H1 (cell line): ENCODE measurements around the gene APOL4. TPM values are rescaled to one million over a fixed set of nuclear protein-coding genes. Genes with fewer than 3 reads are reported as not detected.

Source experiments
- CTCF ChIA-PET: fragments of 300-600 bp; sonication (Branson Sonifier 250); formaldehyde crosslinking; loops from one replicate; lab custom pipeline; 2021; ENCODE audit not compliant: partially characterized antibody; lab: Charles Lee
- POLR2A ChIA-PET: fragments of 300-600 bp; sonication (Branson Sonifier 250); formaldehyde crosslinking; loops from one replicate; lab custom pipeline; 2021; ENCODE audit warnings: inconsistent platforms; ENCODE audit not compliant: partially characterized antibody; lab: Charles Lee
- DNase-seq, 2 experiments: peaks; one replicate each; pipeline versions ENCODE4 v3.0.0 to v3.0.0-alpha.2; 2010 to 2022; ENCODE audit warnings: low spot score in 2 of 2, low read depth in 1 of 2, mixed read lengths in 1 of 2
- FAIRE-seq: peaks from 2 replicates; lab custom pipeline; 2011; peaks lifted over from hg19 to GRCh38; lab: Jason Lieb, UNC
- H2AFZ ChIP-seq: 2 replicates; pipeline ENCODE4 v1.8.1; 2012; ENCODE audit warnings: low read length, inconsistent platforms
- H2AK5ac ChIP-seq: 2 replicates; pipeline ENCODE4 v1.6.1; 2013; ENCODE audit warnings: low read depth, low read length
- H2BK120ac ChIP-seq: replicated peaks from 2 replicates; pipeline ENCODE3; 2013; ENCODE audit warnings: low read depth, low read length, inconsistent platforms
- H2BK12ac ChIP-seq: 2 replicates; pipeline ENCODE4 v1.6.1; 2013; ENCODE audit warnings: low read depth, low read length
- H2BK15ac ChIP-seq: 2 replicates; pipeline ENCODE4 v1.6.1; 2013; ENCODE audit warnings: low read length
- H2BK20ac ChIP-seq: 2 replicates; pipeline ENCODE4 v1.6.1; 2013; ENCODE audit warnings: low read length
- H2BK5ac ChIP-seq: 2 replicates; pipeline ENCODE4 v1.6.1; 2013; ENCODE audit warnings: low read depth, low read length
- H3K14ac ChIP-seq: 2 replicates; pipeline ENCODE4 v1.6.1; 2013; ENCODE audit warnings: inconsistent platforms; ENCODE audit not compliant: insufficient read length
- H3K18ac ChIP-seq: 2 replicates; pipeline ENCODE4 v1.6.1; 2013; ENCODE audit warnings: low read length; ENCODE audit errors: extremely low read depth
- H3K23ac ChIP-seq: 2 replicates; pipeline ENCODE4 v1.6.1; 2013; ENCODE audit warnings: inconsistent platforms; ENCODE audit not compliant: insufficient read length
- H3K23me2 ChIP-seq: 2 replicates; pipeline ENCODE4 v1.6.1; 2013; ENCODE audit warnings: low read depth, low read length
- H3K27ac ChIP-seq: 2 replicates; pipeline ENCODE4 v1.6.1; 2011; ENCODE audit warnings: low read depth, low read length, inconsistent platforms
- H3K27me3 ChIP-seq, 4 experiments: replicated peaks in 1 of 4; 1 replicate in 1 of 4; 2 replicates in 3 of 4; pipeline versions ENCODE4 v1.6.1 to v1.8.1; 2011 to 2013; ENCODE audit warnings: low read length in 3 of 4, mild to moderate bottlenecking in 3 of 4, inconsistent platforms in 2 of 4, mixed read lengths in 2 of 4, moderate library complexity in 1 of 4; ENCODE audit not compliant: control insufficient read depth in 3 of 4, insufficient read depth in 3 of 4; ENCODE audit errors: extremely low read depth in 1 of 4
- H3K36me3 ChIP-seq, 4 experiments: 2 replicates each; pipeline versions ENCODE4 v1.6.1 to v1.8.1; 2011 to 2013; ENCODE audit warnings: mild to moderate bottlenecking in 4 of 4, low read length in 3 of 4, moderate library complexity in 2 of 4, control low read depth in 1 of 4, inconsistent platforms in 1 of 4; ENCODE audit not compliant: insufficient read depth in 4 of 4, control insufficient read depth in 2 of 4
- H3K4ac ChIP-seq: replicated peaks from 2 replicates; pipeline ENCODE3; 2013; ENCODE audit warnings: low read length, low read depth, mixed read lengths, inconsistent platforms; ENCODE audit not compliant: insufficient read length
- H3K4me1 ChIP-seq, 4 experiments: replicated peaks in 1 of 4; 1 replicate in 1 of 4; 2 replicates in 3 of 4; pipeline versions ENCODE4 v1.6.1 to v1.8.1; 2011 to 2013; ENCODE audit warnings: low read length in 3 of 4, inconsistent platforms in 2 of 4, mixed read lengths in 1 of 4; ENCODE audit not compliant: insufficient read depth in 4 of 4, control insufficient read depth in 3 of 4
- H3K4me2 ChIP-seq, 2 experiments: 2 replicates each; pipeline versions ENCODE4 v1.6.1 to v1.8.1; 2011 to 2013; ENCODE audit warnings: low read depth in 2 of 2, low read length in 2 of 2, control low read depth in 1 of 2, inconsistent platforms in 1 of 2, mild to moderate bottlenecking in 1 of 2; ENCODE audit not compliant: insufficient read depth in 1 of 2
- H3K4me3 ChIP-seq, 4 experiments: fragments of 200-600, 300-600 bp in 1 of 4; sonication (generic), shearing (Covaris generic), sonication (Bioruptor Twin) in 1 of 4; 2 replicates each; pipeline versions ENCODE4 v1.5.1 to v1.8.1; 2011 to 2016; ENCODE audit warnings: low read length in 4 of 4, low read depth in 3 of 4, control low read depth in 2 of 4, inconsistent platforms in 2 of 4, mild to moderate bottlenecking in 2 of 4, mixed read lengths in 1 of 4, moderate library complexity in 1 of 4; ENCODE audit not compliant: insufficient read depth in 2 of 4; ENCODE audit errors: extremely low read depth in 1 of 4
- H3K56ac ChIP-seq: replicated peaks from 2 replicates; pipeline ENCODE3; 2013; ENCODE audit warnings: low read depth, mild to moderate bottlenecking, mixed read lengths, low read length, inconsistent platforms; ENCODE audit not compliant: insufficient read length
- H3K79me1 ChIP-seq: 2 replicates; pipeline ENCODE4 v1.6.1; 2013; ENCODE audit warnings: low read depth, low read length, control low read depth
- H3K79me2 ChIP-seq, 2 experiments: 2 replicates each; pipeline versions ENCODE4 v1.6.1 to v1.8.1; 2012 to 2013; ENCODE audit warnings: low read length in 2 of 2, mild to moderate bottlenecking in 2 of 2, inconsistent platforms in 1 of 2; ENCODE audit not compliant: insufficient read depth in 2 of 2, control insufficient read depth in 1 of 2
- H3K9ac ChIP-seq, 4 experiments: replicated peaks in 1 of 4; 1 replicate in 1 of 4; 2 replicates in 3 of 4; pipeline versions ENCODE4 v1.6.1 to v1.8.1; 2011 to 2013; ENCODE audit warnings: low read depth in 3 of 4, low read length in 3 of 4, control low read depth in 2 of 4, mild to moderate bottlenecking in 2 of 4, moderate library complexity in 2 of 4, inconsistent platforms in 1 of 4; ENCODE audit errors: extremely low read depth in 1 of 4
- H3K9me3 ChIP-seq, 2 experiments: 2 replicates each; pipeline versions ENCODE4 v1.6.1 to v1.8.1; 2012 to 2013; ENCODE audit warnings: mild to moderate bottlenecking in 2 of 2, moderate library complexity in 2 of 2, control low read depth in 1 of 2, inconsistent platforms in 1 of 2, low read depth in 1 of 2, low read length in 1 of 2, mixed read lengths in 1 of 2; ENCODE audit not compliant: insufficient read depth in 2 of 2
- H4K20me1 ChIP-seq, 2 experiments: replicated peaks in 1 of 2; 2 replicates each; pipeline versions ENCODE3 to v1.8.1; 2011 to 2013; ENCODE audit warnings: inconsistent platforms in 2 of 2, low read length in 2 of 2, mild to moderate bottlenecking in 1 of 2; ENCODE audit not compliant: insufficient read depth in 2 of 2, control insufficient read depth in 1 of 2
- H4K5ac ChIP-seq: 2 replicates; pipeline ENCODE4 v1.6.1; 2013; ENCODE audit warnings: low read length, low read depth, mixed read lengths, inconsistent platforms; ENCODE audit not compliant: insufficient read length
- H4K8ac ChIP-seq: 2 replicates; pipeline ENCODE4 v1.8.0; 2013; ENCODE audit warnings: mild to moderate bottlenecking, moderate library complexity, low read length, inconsistent platforms; ENCODE audit not compliant: insufficient read depth; ENCODE audit errors: extremely low read depth
- H4K91ac ChIP-seq: replicated peaks from 2 replicates; pipeline ENCODE3; 2013; ENCODE audit warnings: low read length, mixed read lengths, inconsistent platforms; ENCODE audit not compliant: insufficient read length
- BACH1 ChIP-seq: IDR thresholded peaks from 2 replicates; pipeline ENCODE4 v1.6.1; 2012; ENCODE audit warnings: low read length, improper control_type of control experiment
- CBX5 ChIP-seq: fragments of 300-800, 300-1000 bp; sonication (generic); IDR thresholded peaks from 2 replicates; pipeline ENCODE4 v1.7.1; 2016; ENCODE audit warnings: antibody characterized with exemption, low read length, low read depth
- E2F6 ChIP-seq: IDR thresholded peaks from 2 replicates; pipeline ENCODE4 v1.6.1; 2012; ENCODE audit warnings: inconsistent platforms
- HDAC2 ChIP-seq, 2 experiments: fragments of 300-600 bp in 1 of 2; sonication (generic) in 1 of 2; IDR thresholded peaks; 2 replicates each; pipeline ENCODE4 v1.6.1; 2011 to 2012; ENCODE audit warnings: low read depth in 2 of 2, low read length in 2 of 2, mild to moderate bottlenecking in 2 of 2, moderate library complexity in 2 of 2, borderline replicate concordance in 1 of 2, inconsistent platforms in 1 of 2
- HDAC6 ChIP-seq: IDR thresholded peaks from one replicate; pipeline ENCODE4 v1.7.1; 2012; ENCODE audit warnings: low read depth, mild to moderate bottlenecking, inconsistent platforms, low read length, moderate library complexity
- KDM5A ChIP-seq: fragments of 200-600 bp; IDR thresholded peaks from 2 replicates; pipeline ENCODE4 v1.7.1; 2012; ENCODE audit warnings: mild to moderate bottlenecking, low read length, inconsistent platforms, mixed read lengths
- NANOG ChIP-seq: IDR thresholded peaks from 2 replicates; pipeline ENCODE4 v1.6.1; 2011; ENCODE audit warnings: low read length, low read depth, mild to moderate bottlenecking, inconsistent platforms; ENCODE audit not compliant: insufficient read depth, poor library complexity, severe bottlenecking
- RBBP5 ChIP-seq: IDR thresholded peaks from 2 replicates; pipeline ENCODE4 v1.7.1; 2012; ENCODE audit warnings: low read depth, mild to moderate bottlenecking, inconsistent platforms, low read length, moderate library complexity, borderline replicate concordance
- RXRA ChIP-seq: IDR thresholded peaks from 2 replicates; pipeline ENCODE4 v1.6.1; 2011; ENCODE audit warnings: low read depth, mild to moderate bottlenecking, low read length, moderate library complexity; ENCODE audit not compliant: insufficient read depth
- SP4 ChIP-seq: IDR thresholded peaks from 2 replicates; pipeline ENCODE4 v1.6.1; 2012; ENCODE audit warnings: low read length, inconsistent platforms
- TEAD4 ChIP-seq: IDR thresholded peaks from 2 replicates; pipeline ENCODE4 v1.6.1; 2012; ENCODE audit warnings: low read depth, low read length, inconsistent platforms, mixed read lengths
- USF2 ChIP-seq: IDR thresholded peaks from 2 replicates; pipeline ENCODE4 v1.6.1; 2011; ENCODE audit warnings: low read length, improper control_type of control experiment
- WGBS, 2 experiments: shearing (Covaris generic) in 1 of 2; methylation state at CpG; one replicate each; pipeline versions ENCODE4 v1.1.6 to v1.1.7; 2013 to 2015; ENCODE audit warnings: low lambda C conversion rate in 2 of 2, mixed read lengths in 2 of 2, inconsistent platforms in 1 of 2, low coverage in 1 of 2, missing lambda C conversion rate in 1 of 2; ENCODE audit not compliant: insufficient replicate concordance in 2 of 2, insufficient coverage in 1 of 2, insufficient read length in 1 of 2; ENCODE audit errors: extremely low coverage in 1 of 2, missing lambda C conversion rate in 1 of 2; 5-methylcytosine and 5-hydroxymethylcytosine counted together
- polyA plus RNA-seq, 7 experiments: library from polyadenylated mRNA; depleted of rRNA in 3 of 7; stranded (reverse) in 5 of 7; unstranded in 2 of 7; fragments of >200 nt in 5 of 7; fragments of 200-250 nt in 2 of 7; gene quantifications; 1 replicate in 5 of 7; 2 replicates in 1 of 7; 4 replicates in 1 of 7; pipeline versions ENCODE4 v1.2.1 to v1.2.3, GENCODE V29; 2011 to 2013; ENCODE audit warnings: missing spikeins in 2 of 7, mixed read lengths in 2 of 7
- total RNA-seq: library from RNA; stranded (reverse); fragmentation: NEBNext Ultra II Directional; extraction: Animal tissue kit (Norgen Biotek cat#: 25700); gene quantifications from 2 replicates; pipeline ENCODE4 v1.2.1, GENCODE V29; 2021

APOL4 gene
- total and polyA plus RNA-seq, 2 of the 8 experiments (the other 6 are each of a cell fraction or from before 2014, with no cell fraction given), result 0.02 TPM; not detected in 1

- peak overlapping the region in 3 of 4 experiments; percentile 52 to 56 (median 53); a peak in 5 of 7 replicates for H3K9ac ChIP-seq
- POLR2A ChIA-PET, result interaction anchor here (0.6 to 1.9 kb wide), 9 partner anchors 10 to 242 kb away, joined by 3 to 8 read pairs (median 5); partner anchors contain the start of gene TXN2
- no peaks in the 10 kb centered on the region for H3K27me3 ChIP-seq
- peaks cover 0 to 5% of the 10 kb centered on the region in 2 experiments; a peak in 1 of 4 replicates for H3K79me2 ChIP-seq
- H2AFZ ChIP-seq, result peak overlapping the region; percentile 75; the same call in 1 of the 2 replicates
- peak overlapping the region; percentile 26 for H3K18ac ChIP-seq
- peaks cover 0 to 14% (median 9%) of the 10 kb centered on the region in 4 experiments; a peak in 6 of 7 replicates for H3K4me1 ChIP-seq
- H2BK12ac ChIP-seq, result peak overlapping the region; percentile 43
- H3K23ac ChIP-seq, result no peak overlapping the region
- no peak overlapping the region for H3K56ac ChIP-seq
- peak overlapping the region; percentile 21; the same call in 1 of the 2 replicates for H3K27ac ChIP-seq
- H2BK5ac ChIP-seq, result peak overlapping the region; percentile 82
- H4K91ac ChIP-seq, result no peak overlapping the region
- CTCF ChIA-PET, result interaction anchor here (0.7 to 5.0 kb wide), 27 partner anchors 11 to 272 kb away, joined by 3 to 30 read pairs (median 7); partner anchors contain the start of genes APOL1 and APOL4
- no peak overlapping the region for H3K4ac ChIP-seq
- FAIRE-seq (no peak), DNase-seq (no peak)
- H3K23me2 ChIP-seq, result peaks cover 3% of the 10 kb centered on the region
- H3K4me2 ChIP-seq, result peak overlapping the region; percentile 71 to 91
- H3K4me3 ChIP-seq, result peak overlapping the region; percentile 35 to 67 (median 40)
- no peak overlapping the region for H4K8ac ChIP-seq
- WGBS, 2 experiments, result 43% methylated on average over 4 of the region's 4 CpGs; no CpG with 5 or more reads in 1 of the 2 experiments
- no peaks in the 10 kb centered on the region for H4K20me1 ChIP-seq
- no peak overlapping the region for H2AK5ac ChIP-seq
- H2BK20ac ChIP-seq, result no peak overlapping the region
- no peak overlapping the region for H4K5ac ChIP-seq
- H3K9me3 ChIP-seq, result no peaks in the 10 kb centered on the region
- no peak overlapping the region for H2BK120ac ChIP-seq
- H3K14ac ChIP-seq, result no peak overlapping the region
- no peak overlapping the region for H2BK15ac ChIP-seq
- no peaks in the 10 kb centered on the region for H3K79me1 ChIP-seq
- no peaks in the 10 kb centered on the region for H3K36me3 ChIP-seq
- no peak for TF ChIP-seq KDM5A
- no peak for TF ChIP-seq RBBP5
- no peak for TF ChIP-seq HDAC2 (IDR thresholded peaks at IDR 0.05; ENCODE audit: borderline replicate concordance in 1 of 2, low read depth in 2 of 2, low read length in 2 of 2)
- no peak for TF ChIP-seq SP4
- no peak for TF ChIP-seq E2F6
- TF ChIP-seq RXRA, result no peak
- no peak for TF ChIP-seq BACH1
- no peak for TF ChIP-seq CBX5
- TF ChIP-seq HDAC6, result no peak
- no peak for TF ChIP-seq USF2
- TF ChIP-seq TEAD4, result no peak
- no peak for TF ChIP-seq NANOG
Observed at GRCh38 chr22:36239150-36239400, 37.5 kb upstream of the APOL4 start.
